Measurements from ENCODE around the gene UFL1. TPM values are rescaled to one million over a fixed set of nuclear protein-coding genes. Genes with fewer than 3 reads are reported as not detected.
"Not testable (repeated sequence)": the region's sequence is repeated elsewhere in the genome, so short reads cannot be mapped to it uniquely, and the experiment has no call there.

UFL1 gene
- 10 to 100 TPM; 25.3 to 26.9 TPM for total RNA-seq
- 10 to 100 TPM; 10.3 to 18.8 TPM for polyA plus RNA-seq
- long read RNA-seq, donor 1, full-length matches to known transcripts: 2 of 93 reads
- long read RNA-seq, donor 1, partial matches to known transcripts: 81 of 93 reads
- long read RNA-seq, donor 1, other reads (novel, unspliced or antisense): 10 of 93 reads
- long read RNA-seq, donor 2, full-length matches to known transcripts: 2 of 16 reads
- long read RNA-seq, donor 2, partial matches to known transcripts: 9 of 16 reads
- long read RNA-seq, donor 2, other reads (novel, unspliced or antisense): 5 of 16 reads

- peak; percentile 99 for ATAC-seq (ENCODE audit: low FRiP score)
- Histone ChIP-seq H3K27ac (ENCODE audit: low read depth in 1 of 2, low read length in 2 of 2) (peak within 1 kb of the TSS; percentile 68 to 98), H3K4me1 (ENCODE audit: control insufficient read depth in 1 of 2, insufficient read depth in 2 of 2, low read length in 2 of 2) (peaks cover 3 to 4% of the 10 kb centered on the region in 2 donors), H3K4me3 (ENCODE audit: low read length in 2 of 2) (peak within 1 kb of the TSS; percentile 87 to 90), H3K36me3 (ENCODE audit: control insufficient read depth in 1 of 2, insufficient read depth in 2 of 2, low read length in 1 of 2) (no peaks in the 10 kb centered on the region), H3K9me3 (ENCODE audit: control insufficient read depth, low read length) (no peaks in the 10 kb centered on the region), H3K27me3 (ENCODE audit: control insufficient read depth in 1 of 2, insufficient read depth in 2 of 2, low read length in 1 of 2) (no peaks in the 10 kb centered on the region)
- 0 to 1% methylated on average over 51 to 63 of the region's 63 CpGs for WGBS, 2 donors
- DNase-seq: peak; percentile 96 to 98
- intact Hi-C loops (cut with DNase I): loop anchor here (5.0 to 10.0 kb wide), 4 partner anchors 375 to 945 kb away; partner anchors contain the start of genes MANEA (in 1 of the 2), MMS22L (in 1 of the 2) and NDUFAF4 (in 1 of the 2)
Measured at GRCh38 chr6:96521644-96522464, at the start of gene UFL1. UFL1 (plus strand) TSS chr6:96521806; CDS start chr6:96521874, 68 bp downstream.

GRCh38 chr6:96472291-96472690, 49.3 kb upstream of the UFL1 start:
- H3K4me1 ChIP-seq (ENCODE audit: control insufficient read depth in 1 of 2, insufficient read depth in 2 of 2, low read length in 2 of 2); H3K4me3 ChIP-seq (ENCODE audit: low read length in 2 of 2); H3K27ac ChIP-seq (ENCODE audit: low read depth in 1 of 2, low read length in 2 of 2); H3K36me3 ChIP-seq (ENCODE audit: control insufficient read depth in 1 of 2, insufficient read depth in 2 of 2, low read length in 1 of 2); DNase-seq; ATAC-seq (ENCODE audit: low FRiP score); H3K27me3 ChIP-seq (ENCODE audit: control insufficient read depth in 1 of 2, insufficient read depth in 2 of 2, low read length in 1 of 2); H3K9me3 ChIP-seq (ENCODE audit: control insufficient read depth, low read length); intact Hi-C loops (cut with DNase I): not testable (repeated sequence)
- 50 to 52% methylated on average over 2 of the region's 2 CpGs for whole genome bisulfite sequencing, 2 donors

GRCh38 chr6:96478695-96479094, 42.9 kb upstream of the UFL1 start:
- Histone ChIP-seq H3K4me3 (ENCODE audit: low read length in 2 of 2) (no peak overlapping the region), H3K27ac (ENCODE audit: low read depth in 1 of 2, low read length in 2 of 2) (no peak overlapping the region), H3K9me3 (ENCODE audit: control insufficient read depth, low read length) (peaks cover 2% of the 10 kb centered on the region), H3K36me3 (ENCODE audit: control insufficient read depth in 1 of 2, insufficient read depth in 2 of 2, low read length in 1 of 2) (no peaks in the 10 kb centered on the region), H3K4me1 (ENCODE audit: control insufficient read depth in 1 of 2, insufficient read depth in 2 of 2, low read length in 2 of 2) (no peaks in the 10 kb centered on the region), H3K27me3 (ENCODE audit: control insufficient read depth in 1 of 2, insufficient read depth in 2 of 2, low read length in 1 of 2) (no peaks in the 10 kb centered on the region)
- DNase-seq (no peak), ATAC-seq (ENCODE audit: low FRiP score) (no peak)
- 85 to 87% methylated on average over 5 of the region's 5 CpGs for WGBS, 2 donors
- intact Hi-C loops (cut with DNase I): no loop called here

GRCh38 chr6:96491926-96492325, 29.7 kb upstream of the UFL1 start:
- 94 to 95% methylated on average over 2 of the region's 2 CpGs for WGBS, 2 donors
- H3K4me1 ChIP-seq (ENCODE audit: control insufficient read depth in 1 of 2, insufficient read depth in 2 of 2, low read length in 2 of 2): no peaks in the 10 kb centered on the region
- H3K9me3 ChIP-seq (ENCODE audit: control insufficient read depth, low read length): peaks cover 11% of the 10 kb centered on the region
- intact Hi-C loops (cut with DNase I): no loop called here
- ATAC-seq (ENCODE audit: low FRiP score) (no peak), DNase-seq (no peak)
- H3K27me3 ChIP-seq (ENCODE audit: control insufficient read depth in 1 of 2, insufficient read depth in 2 of 2, low read length in 1 of 2): no peaks in the 10 kb centered on the region
- H3K27ac ChIP-seq (ENCODE audit: low read depth in 1 of 2, low read length in 2 of 2): no peak overlapping the region
- H3K4me3 ChIP-seq (ENCODE audit: low read length in 2 of 2): no peak overlapping the region
- no peaks in the 10 kb centered on the region for H3K36me3 ChIP-seq (ENCODE audit: control insufficient read depth in 1 of 2, insufficient read depth in 2 of 2, low read length in 1 of 2)

GRCh38 chr6:96499781-96500180, 21.8 kb upstream of the UFL1 start:
- Histone ChIP-seq H3K9me3 (ENCODE audit: control insufficient read depth, low read length) (peaks cover 8% of the 10 kb centered on the region), H3K36me3 (ENCODE audit: control insufficient read depth in 1 of 2, insufficient read depth in 2 of 2, low read length in 1 of 2) (no peaks in the 10 kb centered on the region), H3K4me3 (ENCODE audit: low read length in 2 of 2) (no peak overlapping the region), H3K4me1 (ENCODE audit: control insufficient read depth in 1 of 2, insufficient read depth in 2 of 2, low read length in 2 of 2) (no peaks in the 10 kb centered on the region), H3K27ac (ENCODE audit: low read depth in 1 of 2, low read length in 2 of 2) (no peak overlapping the region), H3K27me3 (ENCODE audit: control insufficient read depth in 1 of 2, insufficient read depth in 2 of 2, low read length in 1 of 2) (no peaks in the 10 kb centered on the region)
- intact Hi-C loops (cut with DNase I): no loop called here
- 70 to 85% methylated on average over 5 of the region's 5 CpGs for WGBS, 2 donors
- peak in 1 of 2 donors; percentile 42 for DNase-seq
- no peak for ATAC-seq (ENCODE audit: low FRiP score)

DNA sequence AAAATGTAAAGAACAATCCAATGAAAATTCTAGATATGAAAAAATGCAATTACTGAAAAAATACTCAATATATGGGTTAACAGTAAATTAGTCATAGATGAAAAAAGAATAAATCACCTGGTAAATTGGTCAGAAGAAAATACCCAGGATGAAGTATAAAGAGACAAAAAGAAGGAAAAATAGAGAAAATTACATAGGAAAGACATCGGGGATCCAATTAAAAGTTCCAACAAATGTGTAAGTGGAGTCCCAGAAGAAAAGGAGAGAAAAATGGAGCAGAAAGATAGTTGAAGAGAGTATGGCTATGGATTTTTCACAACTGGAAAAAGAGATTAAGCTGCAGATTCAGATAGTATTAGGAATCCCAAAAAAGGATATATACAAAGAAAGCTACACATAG, 18.7 kb upstream of the UFL1 start:
- intact Hi-C loops (cut with DNase I): no loop called here
- peaks cover 8% of the 10 kb centered on the region for H3K9me3 ChIP-seq (ENCODE audit: control insufficient read depth, low read length)
- H3K27me3 ChIP-seq (ENCODE audit: control insufficient read depth in 1 of 2, insufficient read depth in 2 of 2, low read length in 1 of 2): no peaks in the 10 kb centered on the region
- peaks cover 0 to 1% of the 10 kb centered on the region in 2 donors for H3K4me1 ChIP-seq (ENCODE audit: control insufficient read depth in 1 of 2, insufficient read depth in 2 of 2, low read length in 2 of 2)
- DNase-seq (no peak), ATAC-seq (ENCODE audit: low FRiP score) (no peak)
- 94 to 98% methylated on average over 1 of the region's 1 CpG for WGBS, 2 donors
- no peaks in the 10 kb centered on the region for H3K36me3 ChIP-seq (ENCODE audit: control insufficient read depth in 1 of 2, insufficient read depth in 2 of 2, low read length in 1 of 2)
- no peak overlapping the region for H3K4me3 ChIP-seq (ENCODE audit: low read length in 2 of 2)
- no peak overlapping the region for H3K27ac ChIP-seq (ENCODE audit: low read depth in 1 of 2, low read length in 2 of 2)

DNA sequence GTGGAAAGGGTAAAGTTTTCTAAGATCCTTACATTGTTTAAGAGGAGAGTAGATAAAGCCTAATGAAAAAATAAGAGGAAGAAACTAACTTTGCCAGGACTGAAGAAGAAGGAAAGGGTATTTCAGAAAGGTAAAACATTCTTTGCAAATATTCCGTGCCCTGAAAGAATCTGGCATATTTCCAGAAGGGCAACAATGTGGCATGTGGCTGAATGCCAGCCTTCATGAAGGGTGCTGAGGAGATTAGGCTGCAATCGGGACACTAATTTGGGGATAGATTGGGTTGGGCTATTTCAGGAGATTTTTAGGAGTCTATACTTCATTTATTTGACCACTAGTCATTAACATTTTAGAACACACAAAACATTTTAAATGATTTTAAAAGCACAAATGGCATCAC, 16.2 kb upstream of the UFL1 start:
- intact Hi-C loops (cut with DNase I): no loop called here
- no peaks in the 10 kb centered on the region for H3K36me3 ChIP-seq (ENCODE audit: control insufficient read depth in 1 of 2, insufficient read depth in 2 of 2, low read length in 1 of 2)
- H3K27ac ChIP-seq (ENCODE audit: low read depth in 1 of 2, low read length in 2 of 2): no peak overlapping the region
- peaks cover 5% of the 10 kb centered on the region for H3K9me3 ChIP-seq (ENCODE audit: control insufficient read depth, low read length)
- ATAC-seq (ENCODE audit: low FRiP score) (no peak), DNase-seq (no peak)
- peaks cover 0 to 1% of the 10 kb centered on the region in 2 donors for H3K4me1 ChIP-seq (ENCODE audit: control insufficient read depth in 1 of 2, insufficient read depth in 2 of 2, low read length in 2 of 2)
- WGBS, 2 donors: 22 to 47% methylated on average over 2 of the region's 2 CpGs
- no peaks in the 10 kb centered on the region for H3K27me3 ChIP-seq (ENCODE audit: control insufficient read depth in 1 of 2, insufficient read depth in 2 of 2, low read length in 1 of 2)
- H3K4me3 ChIP-seq (ENCODE audit: low read length in 2 of 2): no peak overlapping the region

DNA sequence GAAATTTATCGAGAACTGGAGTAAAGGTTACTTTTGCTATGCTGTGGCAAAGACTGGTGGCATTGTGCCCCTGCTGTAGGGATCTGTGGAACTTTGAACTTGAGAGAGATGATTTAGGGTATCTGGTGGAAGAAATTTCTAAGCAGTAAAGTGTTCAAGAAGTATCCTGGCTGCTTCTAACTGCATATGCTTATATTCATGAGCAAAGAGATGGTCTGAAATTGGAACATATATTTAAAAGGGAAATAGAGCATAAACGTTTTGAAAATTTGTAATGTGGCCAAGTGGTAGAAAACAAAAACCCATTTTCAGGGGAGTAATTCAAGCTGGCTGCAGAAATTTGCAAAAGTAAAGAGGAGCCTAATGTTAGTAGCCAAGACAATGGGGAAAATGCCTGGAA, 12.3 kb upstream of the UFL1 start:
- H3K4me3 ChIP-seq (ENCODE audit: low read length in 2 of 2): no peak overlapping the region
- 73 to 84% methylated on average over 2 of the region's 2 CpGs for WGBS, 2 donors
- peaks cover 0 to 1% of the 10 kb centered on the region in 2 donors for H3K4me1 ChIP-seq (ENCODE audit: control insufficient read depth in 1 of 2, insufficient read depth in 2 of 2, low read length in 2 of 2)
- H3K36me3 ChIP-seq (ENCODE audit: control insufficient read depth in 1 of 2, insufficient read depth in 2 of 2, low read length in 1 of 2): peaks cover 0 to 2% of the 10 kb centered on the region in 2 donors
- no peak for DNase-seq
- no peaks in the 10 kb centered on the region for H3K27me3 ChIP-seq (ENCODE audit: control insufficient read depth in 1 of 2, insufficient read depth in 2 of 2, low read length in 1 of 2)
- H3K27ac ChIP-seq (ENCODE audit: low read depth in 1 of 2, low read length in 2 of 2): no peak overlapping the region
- peaks cover 6% of the 10 kb centered on the region for H3K9me3 ChIP-seq (ENCODE audit: control insufficient read depth, low read length)
- intact Hi-C loops (cut with DNase I): no loop called here
- ATAC-seq (ENCODE audit: low FRiP score): no peak

Measured in aorta (tissue), 5 donors.